GM19328 (cell line): ENCODE results near the gene CCM2L.

Experiments
- ATAC-seq: cut with Tn5 transposase; IDR thresholded peaks from one replicate; pipeline ENCODE4 v1.9.1; 2021; ENCODE audit warnings: mild to moderate bottlenecking, moderate library complexity; ENCODE audit not compliant: unreplicated experiment

The CCM2L gene

GRCh38 chr20:31992086-31992485 is 18.2 kb upstream of the CCM2L start:
- ATAC-seq = no peak

GRCh38 chr20:31996996-31997395 is 13.2 kb upstream of the CCM2L start:
- ATAC-seq = no peak

- no peak for ATAC-seq
Observed at GRCh38 chr20:31998246-31998645, 12.0 kb upstream of the CCM2L start.

GRCh38 chr20:32003325-32003724 is 6.9 kb upstream of the CCM2L start:
- ATAC-seq = no peak

GRCh38 chr20:32004963-32005362 is 5.3 kb upstream of the CCM2L start:
- ATAC-seq = no peak

GRCh38 chr20:32006053-32006452 is 4.2 kb upstream of the CCM2L start:
- no peak for ATAC-seq

GRCh38 chr20:32006841-32007786 is 3.1 kb upstream of the CCM2L start:
- no peak for ATAC-seq

- no peak for ATAC-seq
Observed at GRCh38 chr20:32007787-32008616, 2.2 kb upstream of the CCM2L start.

- ATAC-seq = no peak
Observed at GRCh38 chr20:32009564-32009963, 674 bp upstream of the CCM2L start.

GRCh38 chr20:32010666-32011065 is 428 bp downstream of the CCM2L start:
- no peak for ATAC-seq

GRCh38 chr20:32012159-32012688 is 2.0 kb downstream of the CCM2L start:
- no peak for ATAC-seq

- ATAC-seq = no peak
Observed at GRCh38 chr20:32013326-32013725, 3.1 kb downstream of the CCM2L start.

GRCh38 chr20:32017711-32018251 is 7.5 kb downstream of the CCM2L start:
- no peak for ATAC-seq

GRCh38 chr20:32018269-32019155 is 8.3 kb downstream of the CCM2L start:
- ATAC-seq = no peak

- no peak for ATAC-seq
Observed at GRCh38 chr20:32019156-32019510, 8.9 kb downstream of the CCM2L start.

GRCh38 chr20:32019563-32020463 is 9.6 kb downstream of the CCM2L start:
- ATAC-seq = no peak

- ATAC-seq = no peak
Observed at GRCh38 chr20:32021091-32021490, 10.9 kb downstream of the CCM2L start.

GRCh38 chr20:32024683-32025295 is 14.6 kb downstream of the CCM2L start:
- ATAC-seq = no peak

GRCh38 chr20:32027643-32028042 is 17.4 kb downstream of the CCM2L start:
- ATAC-seq = no peak
